G401 (cell line): ENCODE results near the gene NPFFR1. TPM values are rescaled to one million over a fixed set of nuclear protein-coding genes. Genes with fewer than 3 reads are reported as not detected.
A peak's percentile ranks its signal among the peaks of the same experiment; 100 is the strongest.
"Not testable (repeated sequence)": the region's sequence is repeated elsewhere in the genome, so short reads cannot be mapped to it uniquely, and the experiment has no call there.

Source experiments
- DNase-seq: peaks from one replicate; pipeline ENCODE4 v3.0.0-alpha.2; 2015; ENCODE audit warnings: low spot score
- in situ Hi-C: cut with HindIII; loops from 2 replicates; pipeline ENCODE4 v1.10.0; 2016; ENCODE audit warnings: low sequenced_read_pairs, mixed read lengths
- total RNA-seq: library from RNA; depleted of rRNA; stranded (reverse); fragments of >200 nt; shearing (Covaris generic); gene quantifications from 2 replicates; pipeline ENCODE4 v1.2.3, GENCODE V29; 2014

Gene NPFFR1
- total RNA-seq, 1 experiment from 2014 or later, result not detected

DNA sequence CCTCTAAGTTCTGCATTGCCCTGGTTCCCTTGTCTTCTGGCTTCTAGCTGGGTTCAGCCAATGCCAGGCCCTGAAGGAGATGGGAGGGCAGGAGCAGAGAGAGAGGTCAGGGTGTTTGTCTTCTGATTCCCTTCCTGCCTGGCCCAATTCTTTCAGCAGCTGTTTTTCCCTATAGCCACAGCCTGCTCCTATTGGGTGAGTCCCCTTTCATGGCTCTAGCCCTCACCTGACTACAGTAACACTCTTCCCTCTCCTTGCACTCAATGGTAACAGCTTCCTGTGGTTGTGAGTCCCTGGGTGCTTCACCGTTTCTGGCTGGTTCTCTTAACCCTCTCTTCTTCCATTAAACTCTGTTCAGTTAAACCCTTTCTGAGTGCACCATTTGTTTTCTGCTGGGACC is 17.1 kb downstream of the NPFFR1 start:
- in situ Hi-C loops, result no loop called here

DNA sequence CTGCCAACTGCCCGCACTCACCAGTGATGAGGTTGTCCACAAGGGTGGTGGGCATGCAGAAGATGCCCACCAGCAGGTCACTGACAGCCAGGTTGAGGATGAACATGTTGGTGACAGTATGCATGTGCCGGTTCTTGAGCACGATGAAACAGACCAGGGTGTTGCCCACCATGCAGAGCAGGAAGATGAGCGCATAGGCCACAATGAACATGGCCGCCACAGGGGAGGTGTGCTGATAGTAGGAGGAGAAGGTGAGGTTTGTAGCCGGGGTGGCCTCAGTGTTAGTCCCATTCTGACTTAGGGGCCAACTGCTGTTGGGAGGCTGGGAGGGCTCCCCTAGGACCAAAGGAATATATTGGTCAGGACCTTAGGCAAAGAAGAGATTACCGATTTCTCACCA is 17.7 kb downstream of the NPFFR1 start:
- in situ Hi-C loops, result no loop called here

More for the DNA sequence above, 17.1 kb downstream of the NPFFR1 start:
- no peak for DNase-seq

DNA sequence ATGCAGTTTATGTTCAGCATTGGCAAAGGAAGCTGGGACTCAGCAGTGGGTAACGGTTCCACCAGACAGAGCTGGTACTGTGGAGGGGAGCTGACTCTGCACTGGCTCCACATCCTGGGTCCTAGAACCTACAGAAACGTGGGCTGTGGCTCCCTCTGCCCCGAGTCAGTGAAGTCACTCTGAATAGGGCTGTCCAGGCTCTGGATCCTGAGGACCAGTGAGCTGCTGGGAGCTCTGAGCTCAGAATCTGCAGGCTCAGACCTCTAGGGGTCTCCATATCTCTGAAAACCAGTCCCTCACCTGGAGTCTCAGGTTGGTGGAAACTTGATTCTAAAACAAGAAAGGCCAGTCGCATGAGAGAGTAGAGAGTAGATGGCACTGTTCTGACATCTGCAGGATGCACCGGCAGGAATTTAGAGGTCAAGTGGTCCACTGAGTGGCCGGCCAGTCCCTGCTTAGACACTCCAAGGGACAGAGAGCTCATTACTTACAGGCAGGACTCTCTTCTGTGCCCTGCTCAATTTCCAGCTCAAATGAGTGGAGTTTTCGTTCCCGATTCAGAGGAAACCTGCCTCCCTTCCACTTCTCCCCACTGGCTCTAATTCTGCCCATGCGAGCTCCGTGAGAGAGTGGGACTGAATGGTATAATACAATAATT is 18.6 kb downstream of the NPFFR1 start:
- DNase-seq, result peak; percentile 76
- in situ Hi-C loops, result no loop called here

More for the DNA sequence above, 17.7 kb downstream of the NPFFR1 start:
- DNase-seq, result no peak

DNA sequence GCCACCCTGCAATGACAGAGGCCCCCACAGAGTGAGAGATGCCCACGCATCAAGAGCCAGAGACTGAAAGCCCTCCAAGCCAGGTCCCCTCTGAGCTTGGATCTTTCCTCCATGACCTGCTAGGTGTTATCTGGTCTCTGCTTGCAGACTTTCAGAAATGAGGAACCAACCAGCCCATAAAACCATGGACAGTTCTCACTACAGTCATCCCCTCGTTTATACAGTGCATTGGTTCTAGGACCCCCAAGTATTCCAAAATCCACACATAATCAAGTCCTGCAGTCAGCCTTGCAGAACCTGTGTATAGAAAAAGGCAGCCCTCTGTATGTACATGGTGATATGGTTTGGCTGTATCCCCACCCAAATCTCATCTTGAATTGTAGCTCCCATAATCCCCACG is 23.1 kb downstream of the NPFFR1 start:
- in situ Hi-C loops, result no loop called here
- DNase-seq, result no peak

DNA sequence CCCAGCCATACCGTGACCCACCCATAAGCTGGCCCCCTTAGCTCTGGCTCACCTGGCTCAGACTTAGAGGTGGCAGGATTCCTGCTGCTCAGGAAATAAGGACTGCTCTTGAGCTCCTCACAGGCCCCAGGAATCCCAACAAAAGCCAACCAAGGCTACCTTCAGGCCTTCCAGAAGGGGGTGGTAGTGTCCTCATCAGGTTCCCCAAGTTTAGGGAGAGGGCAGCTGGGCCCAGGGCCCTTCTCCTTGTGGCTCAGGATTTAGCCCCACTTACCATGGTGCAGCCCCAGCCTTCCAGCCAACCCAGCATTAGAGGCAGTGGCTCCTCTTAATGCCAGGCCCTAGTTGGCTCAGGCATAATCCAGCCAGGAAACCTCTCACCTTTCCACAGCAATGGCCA is 23.5 kb downstream of the NPFFR1 start:
- DNase-seq, result no peak
- in situ Hi-C loops, result no loop called here

DNA sequence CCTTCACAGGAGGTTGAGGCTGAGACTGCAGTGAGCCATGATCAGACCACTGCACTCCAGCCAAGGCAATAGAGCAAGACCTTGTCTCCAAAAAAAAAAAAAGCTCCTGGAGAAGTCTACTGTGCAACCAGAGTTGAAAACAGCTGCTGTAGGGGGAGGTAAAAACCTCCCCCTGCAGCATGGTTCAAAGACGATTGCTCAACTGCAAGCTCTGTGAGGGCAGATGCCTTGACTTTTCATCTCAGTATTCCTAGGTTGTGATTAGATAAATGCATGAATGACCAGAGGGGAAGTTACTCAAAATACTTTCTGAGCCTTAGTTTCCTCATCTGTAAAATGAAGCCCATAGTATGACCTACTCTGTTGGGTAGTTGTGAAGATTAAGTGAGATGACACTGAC is 25.6 kb downstream of the NPFFR1 start:
- in situ Hi-C loops, result no loop called here
- no peak for DNase-seq

DNA sequence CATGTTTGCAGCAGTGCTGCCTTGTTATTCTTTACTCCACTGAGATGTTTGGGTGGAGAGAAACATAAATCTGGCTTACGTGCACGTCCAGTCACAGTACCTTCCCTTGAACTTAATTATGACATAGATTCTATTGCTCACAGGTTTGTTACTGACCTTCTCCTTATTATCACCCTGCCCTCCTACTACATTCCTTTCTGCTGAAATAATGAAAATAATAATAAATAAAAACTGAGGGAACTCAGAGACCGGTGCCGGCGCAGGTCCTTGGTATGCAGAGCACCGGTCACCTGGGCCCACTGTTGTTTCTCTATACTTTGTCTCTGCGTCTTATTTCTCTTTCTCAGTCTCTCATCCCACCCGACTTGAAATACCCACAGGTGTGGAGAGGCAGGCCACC is 26.0 kb downstream of the NPFFR1 start:
- in situ Hi-C loops, DNase-seq: not testable (repeated sequence)

DNA sequence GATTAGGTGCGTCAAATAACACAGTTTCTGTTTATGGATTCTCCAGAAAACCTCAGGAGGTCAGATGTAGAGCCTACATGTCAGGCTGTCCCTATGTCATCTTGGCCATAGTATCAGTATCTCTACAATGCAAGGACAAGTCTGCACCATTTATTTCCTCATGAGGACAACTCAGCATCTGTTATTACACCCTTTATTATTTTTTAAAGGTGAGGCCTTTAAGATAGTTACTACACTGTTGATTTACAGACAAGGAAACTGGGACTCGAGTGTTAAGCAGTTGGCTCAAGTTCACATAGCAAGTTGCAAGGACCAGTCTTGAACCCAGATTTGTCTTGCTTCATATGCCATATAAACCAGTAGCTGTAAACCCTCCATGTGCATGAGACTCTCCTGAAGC is 27.3 kb downstream of the NPFFR1 start:
- in situ Hi-C loops, result no loop called here
- DNase-seq, result no peak

DNA sequence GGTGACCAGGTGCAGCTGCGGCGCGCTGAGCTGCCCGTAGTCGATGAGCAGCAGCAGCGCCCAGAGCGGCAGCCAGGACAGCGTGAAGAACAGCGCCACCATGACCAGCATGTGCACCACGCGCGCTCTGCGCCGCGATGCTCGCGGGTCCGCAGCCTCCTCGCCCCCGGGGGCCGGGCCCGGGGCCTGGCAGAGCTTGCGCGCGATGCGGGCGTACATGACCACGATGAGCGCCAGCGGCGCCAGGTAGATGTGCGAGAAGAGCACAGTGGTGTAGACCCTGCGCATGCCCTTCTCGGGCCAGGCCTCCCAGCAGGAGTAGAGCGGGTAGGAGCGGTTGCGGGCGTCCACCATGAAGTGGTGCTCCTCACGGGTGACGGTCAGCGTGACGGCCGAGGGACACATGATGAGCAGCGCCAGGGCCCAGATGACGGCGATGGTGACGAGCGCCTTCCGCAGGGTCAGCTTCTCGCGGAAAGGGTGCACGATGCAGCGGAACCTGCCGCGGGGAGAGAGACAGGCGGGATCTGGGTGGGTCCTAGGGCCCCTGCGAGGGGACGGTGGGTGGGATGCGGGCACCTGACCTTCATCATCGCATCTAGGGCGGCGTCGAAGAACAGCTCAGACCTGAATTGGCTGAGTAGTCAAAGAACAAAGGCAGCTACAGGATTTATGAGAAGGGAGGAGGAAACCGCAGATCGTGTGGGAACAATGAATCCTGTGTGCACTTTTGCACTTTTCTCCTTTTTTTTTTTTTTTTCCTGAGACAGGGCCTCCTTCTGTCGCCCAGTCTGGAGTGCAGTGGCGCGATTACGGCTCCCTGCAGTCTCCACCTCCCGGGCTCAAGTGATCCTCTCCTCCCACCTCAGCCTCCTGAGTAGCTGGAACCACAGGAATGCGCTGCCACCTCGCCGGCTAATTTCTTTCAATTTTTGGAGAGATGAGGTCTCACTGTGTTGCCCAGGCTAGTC is 28.2 kb downstream of the NPFFR1 start:
- DNase-seq, result no peak
- in situ Hi-C loops, result no loop called here

DNA sequence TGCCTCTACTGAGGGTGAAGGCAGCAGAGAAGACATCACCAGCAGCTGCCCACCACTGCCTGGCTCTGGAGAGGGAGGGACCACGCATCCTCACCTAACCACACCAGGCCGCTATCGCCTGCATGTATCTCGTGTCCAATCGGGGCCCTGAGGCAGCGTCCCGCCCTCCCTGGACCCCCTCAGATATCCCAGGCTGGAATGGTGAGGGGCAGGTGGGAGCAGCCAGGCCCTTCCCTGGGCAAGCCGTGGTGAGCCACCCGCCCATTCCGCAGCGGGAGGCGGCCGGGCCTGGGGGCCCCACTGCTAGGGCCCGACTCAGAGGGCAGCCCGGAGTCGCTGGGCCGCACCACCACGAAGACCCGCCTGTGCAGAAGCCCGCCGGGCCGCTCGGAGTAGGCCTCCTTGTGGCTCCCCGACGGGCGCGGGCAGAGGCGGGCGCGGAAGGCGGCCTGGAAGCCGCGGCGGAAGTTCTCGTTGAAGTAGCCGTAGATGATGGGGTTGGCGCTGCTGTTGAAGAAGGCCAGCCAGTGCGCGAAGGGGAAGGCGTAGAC is 29.0 kb downstream of the NPFFR1 start:
- in situ Hi-C loops, result no loop called here
- no peak for DNase-seq

DNA sequence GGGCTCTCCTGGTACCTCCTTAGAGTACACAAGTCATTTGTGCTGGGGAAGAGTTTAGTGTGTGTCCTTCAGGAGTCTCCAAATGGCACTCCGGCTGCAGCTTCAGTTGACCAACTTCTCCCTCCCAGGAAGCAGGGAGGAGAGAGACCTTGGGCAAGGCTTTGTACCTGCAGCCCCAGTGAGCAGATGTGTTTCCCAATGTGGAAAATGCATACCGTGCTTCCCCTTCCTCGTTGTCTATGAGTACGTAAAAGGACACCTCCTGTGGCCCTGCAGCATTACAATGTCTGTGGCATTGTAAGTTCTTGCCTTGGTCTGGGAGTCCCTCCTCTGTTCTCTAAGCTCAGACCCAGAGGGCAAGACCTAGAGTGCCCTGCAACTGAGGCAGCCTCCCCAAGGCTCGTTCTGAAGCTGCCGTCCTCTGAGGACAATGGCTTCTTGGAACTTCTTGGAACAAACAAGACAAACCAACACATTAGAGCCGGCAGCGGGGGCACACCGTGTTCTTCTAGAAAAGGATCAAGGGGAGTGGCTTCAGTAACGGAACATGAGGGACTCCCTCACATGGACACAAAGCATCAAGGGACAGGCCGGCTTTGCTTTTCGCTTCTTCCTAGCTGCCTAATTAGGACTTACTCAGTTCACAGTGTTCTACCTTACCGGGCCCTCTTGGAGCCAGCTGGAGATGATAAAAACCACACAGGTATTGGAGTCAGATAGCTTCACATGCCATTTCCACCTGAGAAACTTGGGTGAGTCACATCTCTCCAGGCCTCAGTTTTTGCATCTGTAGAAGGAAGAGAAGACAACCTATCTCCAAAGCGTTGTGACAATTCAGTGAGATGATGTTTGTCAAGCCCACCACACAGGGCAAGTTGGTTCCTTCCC is 29.7 kb downstream of the NPFFR1 start:
- no peak for DNase-seq
- in situ Hi-C loops, result no loop called here

DNA sequence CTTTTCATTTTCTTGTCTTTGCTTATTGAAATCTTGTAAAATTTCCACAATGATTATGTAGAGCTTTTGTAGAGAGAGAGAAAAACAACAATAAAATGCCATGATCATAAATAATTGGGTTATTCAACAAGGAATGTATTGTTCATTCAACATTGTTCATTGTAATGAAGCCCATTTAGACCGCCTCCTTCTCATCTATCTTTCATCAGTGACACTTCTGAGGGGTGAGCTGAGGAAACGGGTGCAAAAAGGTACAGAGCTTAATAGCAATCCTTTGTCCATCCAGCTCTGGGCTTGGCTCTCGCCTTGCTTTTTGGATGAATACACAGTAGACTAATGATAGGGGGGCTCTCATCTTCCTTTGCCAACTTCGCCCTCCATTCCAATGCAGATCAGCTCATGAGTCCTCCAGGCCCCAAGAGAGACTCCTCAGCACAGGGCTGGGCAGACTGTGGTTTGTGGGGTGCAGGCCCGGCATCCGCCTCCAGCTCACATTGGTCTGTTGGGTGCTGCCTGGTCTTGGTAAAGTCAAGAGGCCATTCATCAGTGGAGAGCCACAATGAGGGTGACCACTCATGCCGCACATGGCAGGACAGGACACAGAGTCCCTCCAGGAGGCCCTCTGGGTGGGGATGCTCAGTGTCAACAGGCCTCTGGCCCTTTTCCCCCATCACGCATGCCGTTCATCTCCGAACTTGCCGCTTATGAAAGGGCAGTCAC is 32.7 kb downstream of the NPFFR1 start:
- no peak for DNase-seq
- in situ Hi-C loops, result no loop called here

DNA sequence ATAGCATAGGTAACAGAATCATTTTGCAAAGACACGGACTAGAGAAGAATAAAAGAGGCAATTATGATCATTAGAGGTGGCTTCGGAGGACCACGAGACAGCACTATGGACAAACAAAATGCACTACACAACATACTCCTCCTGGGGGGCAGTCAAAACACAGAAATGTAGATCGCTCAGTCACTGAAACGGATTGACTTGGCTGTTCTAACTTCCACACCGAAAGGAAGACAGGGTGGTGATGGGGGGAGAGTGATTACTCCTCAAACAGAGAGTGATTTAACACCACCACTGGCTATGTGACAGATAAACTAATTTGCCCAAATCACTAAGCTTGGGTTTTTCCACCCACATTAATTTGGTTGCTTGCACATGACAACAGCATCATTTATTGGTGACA is 36.4 kb downstream of the NPFFR1 start:
- no peak for DNase-seq
- in situ Hi-C loops, result loop anchor here (25.0 kb wide), 1 partner anchor 90 kb away; no protein-coding TSS in a partner anchor

DNA sequence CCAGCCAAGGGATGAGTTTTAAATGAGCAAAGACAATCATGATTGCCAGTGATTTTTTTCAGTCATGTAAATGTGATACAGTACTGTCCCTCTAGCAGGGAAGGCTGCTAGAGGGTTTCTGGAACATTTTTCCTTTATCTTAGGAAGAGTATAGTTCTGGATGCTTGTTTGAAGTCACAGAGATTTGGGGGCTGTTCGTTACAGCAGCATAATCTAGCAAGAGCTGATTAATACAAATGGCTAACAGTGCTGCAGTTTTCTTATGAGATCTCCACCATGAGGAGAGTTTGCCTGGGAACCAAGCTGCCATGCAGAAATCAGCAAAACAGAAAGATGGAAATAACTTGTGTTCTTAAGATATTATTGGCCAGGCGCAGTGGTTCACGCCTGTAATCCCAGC is 42.7 kb downstream of the NPFFR1 start:
- in situ Hi-C loops, result loop anchor here (25.0 kb wide), 1 partner anchor 96 kb away; no protein-coding TSS in a partner anchor
- no peak for DNase-seq

DNA sequence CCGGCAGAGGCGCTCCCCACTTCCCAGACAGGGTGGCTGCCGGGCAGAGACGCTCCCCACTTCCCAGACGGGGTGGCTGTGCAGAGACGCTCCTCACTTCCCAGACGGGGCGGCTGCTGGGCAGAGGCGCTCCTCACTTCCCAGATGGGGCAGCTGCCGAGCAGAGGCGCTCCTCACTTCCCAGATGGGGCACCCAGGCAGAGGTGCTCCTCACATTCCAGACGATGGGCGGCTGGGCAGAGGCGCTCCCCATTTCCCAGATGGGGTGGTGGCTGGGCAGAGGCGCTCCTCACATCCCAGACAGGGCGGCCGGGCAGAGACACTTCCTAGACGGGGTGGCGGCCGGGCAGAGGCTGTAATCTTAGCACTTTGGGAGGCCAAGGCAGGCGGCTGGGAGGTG is 43.8 kb downstream of the NPFFR1 start:
- in situ Hi-C loops, result loop anchor here (25.0 kb wide), 1 partner anchor 97 kb away; no protein-coding TSS in a partner anchor

DNA sequence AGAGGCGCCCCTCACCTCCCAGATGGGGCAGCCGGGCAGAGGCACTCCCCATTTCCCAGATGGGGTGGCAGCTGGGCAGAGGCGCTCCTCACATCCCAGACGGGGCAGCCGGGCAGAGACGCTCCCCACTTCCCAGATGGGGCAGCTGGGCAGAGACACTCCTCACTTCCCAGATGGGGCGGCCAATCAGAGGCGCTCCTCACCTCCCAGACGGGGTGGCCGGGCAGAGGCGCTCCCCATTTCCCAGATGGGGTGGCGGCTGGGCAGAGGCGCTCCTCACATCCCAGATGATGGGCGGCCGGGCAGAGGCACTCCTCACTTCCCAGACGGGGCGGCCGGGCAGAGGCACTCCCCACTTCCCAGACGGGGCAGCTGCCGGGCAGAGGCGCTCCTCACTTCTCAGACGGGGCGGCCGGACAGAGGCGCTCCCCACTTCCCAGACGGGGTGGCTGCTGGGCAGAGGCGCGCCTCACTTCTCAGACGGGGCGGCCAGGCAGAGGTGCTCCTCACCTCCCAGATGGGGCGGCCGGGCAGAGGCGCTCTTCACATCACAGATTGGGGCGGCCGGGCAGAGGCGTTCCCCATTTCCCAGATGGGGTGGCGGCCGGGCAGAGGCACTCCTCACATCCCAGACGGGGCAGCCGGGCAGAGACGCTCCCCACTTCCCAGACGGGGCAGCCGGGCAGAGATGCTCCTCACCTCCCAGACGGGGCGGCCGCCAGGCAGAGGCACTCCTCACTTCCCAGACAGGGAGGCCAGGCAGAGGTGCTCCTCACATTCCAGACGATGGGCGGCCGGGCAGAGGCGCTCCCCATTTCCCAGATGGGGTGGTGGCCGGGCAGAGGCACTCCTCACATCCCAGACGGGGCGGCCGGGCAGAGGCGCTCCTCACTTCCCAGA is 44.5 kb downstream of the NPFFR1 start:
- in situ Hi-C loops, result loop anchor here (25.0 kb wide), 1 partner anchor 98 kb away; no protein-coding TSS in a partner anchor

More for the DNA sequence above, 43.8 kb downstream of the NPFFR1 start:
- not testable (repeated sequence) for DNase-seq

DNA sequence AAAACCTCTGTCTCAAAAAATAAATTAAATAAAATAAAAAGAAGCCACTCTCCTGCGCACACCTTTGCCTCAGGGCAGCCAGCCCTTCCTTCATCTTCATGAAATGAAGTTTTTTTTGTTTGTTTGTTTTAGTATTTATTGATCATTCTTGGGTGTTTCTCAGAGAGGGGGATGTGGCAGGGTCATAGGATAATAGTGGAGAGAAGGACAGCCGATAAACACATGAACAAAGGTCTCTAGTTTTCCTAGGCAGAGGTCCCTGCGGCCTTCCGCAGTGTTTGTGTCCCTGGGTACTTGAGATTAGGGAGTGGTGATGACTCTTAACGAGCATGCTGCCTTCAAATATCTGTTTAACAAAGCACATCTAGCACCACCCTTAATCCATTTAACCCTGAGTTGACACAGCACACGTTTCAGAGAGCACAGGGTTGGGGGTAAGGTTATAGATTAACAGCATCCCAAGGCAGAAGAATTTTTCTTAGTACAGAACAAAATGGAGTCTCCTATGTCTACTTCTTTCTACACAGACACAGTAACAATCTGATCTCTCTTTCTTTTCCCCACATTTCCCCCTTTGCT is 45.8 kb downstream of the NPFFR1 start:
- not testable (repeated sequence) for DNase-seq
- in situ Hi-C loops, result loop anchor here (25.0 kb wide), 1 partner anchor 99 kb away; no protein-coding TSS in a partner anchor

More for the DNA sequence above, 44.5 kb downstream of the NPFFR1 start:
- not testable (repeated sequence) for DNase-seq
